Measurements from ENCODE around the gene C1QTNF1.

C1QTNF1 gene

GRCh38 chr17:78993241-78993956 is 30.6 kb upstream of the C1QTNF1 start:
- peak in 1 of 2 experiments; percentile 23 for DNase-seq

- DNase-seq = no peak
These were observed 29.8 kb upstream of the C1QTNF1 start for GRCh38 chr17:78993981-78994671.

- DNase-seq = no peak
These were observed 28.8 kb upstream of the C1QTNF1 start for GRCh38 chr17:78995022-78995760.

GRCh38 chr17:78995761-78996451 is 28.1 kb upstream of the C1QTNF1 start:
- DNase-seq = no peak

GRCh38 chr17:78996781-78997201 is 27.2 kb upstream of the C1QTNF1 start:
- DNase-seq = no peak

GRCh38 chr17:78997231-78997741 is 26.7 kb upstream of the C1QTNF1 start:
- DNase-seq = no peak

GRCh38 chr17:78997881-78998280 is 26.1 kb upstream of the C1QTNF1 start:
- no peak for DNase-seq

- no peak for DNase-seq
These were observed 25.5 kb upstream of the C1QTNF1 start for GRCh38 chr17:78998311-78999055.

GRCh38 chr17:78999056-78999768 is 24.8 kb upstream of the C1QTNF1 start:
- no peak for DNase-seq

- DNase-seq = no peak
These were observed 24.0 kb upstream of the C1QTNF1 start for GRCh38 chr17:78999947-79000395.

GRCh38 chr17:79000396-79001189 is 23.4 kb upstream of the C1QTNF1 start:
- DNase-seq = no peak

GRCh38 chr17:79001190-79002020 is 22.6 kb upstream of the C1QTNF1 start:
- DNase-seq = no peak

GRCh38 chr17:79002291-79002690 is 21.7 kb upstream of the C1QTNF1 start:
- no peak for DNase-seq

- DNase-seq = no peak
These were observed 21.0 kb upstream of the C1QTNF1 start for GRCh38 chr17:79002796-79003593.

GRCh38 chr17:79003661-79004411 is 20.1 kb upstream of the C1QTNF1 start:
- no peak for DNase-seq

- no peak for DNase-seq
These were observed 18.7 kb upstream of the C1QTNF1 start for GRCh38 chr17:79005063-79005861.

- no peak for DNase-seq
These were observed 17.9 kb upstream of the C1QTNF1 start for GRCh38 chr17:79006046-79006445.
